NCI-H82 (cell line): Measurements from ENCODE around the gene TRIP10.
"Not testable (repeated sequence)": the region's sequence is repeated elsewhere in the genome, so short reads cannot be mapped to it uniquely, and the experiment has no call there.

Experiments
- DNase-seq: peaks from one replicate; lab custom pipeline; 2025; lab: John Stamatoyannopoulos, UW

The TRIP10 gene

GRCh38 chr19:6797646-6798045 lies 58.2 kb downstream of the TRIP10 start:
- no peak for DNase-seq

- DNase-seq: not testable (repeated sequence)
Observed at GRCh38 chr19:6800160-6800790, 60.8 kb downstream of the TRIP10 start.

- no peak for DNase-seq
Observed at GRCh38 chr19:6800991-6801484, 61.6 kb downstream of the TRIP10 start.
